B cell (primary cell): Measurements from ENCODE around the gene TANC1.

Experiments
- CTCF ChIP-seq: fragments of 200-600 bp; IDR thresholded peaks from one replicate; pipeline ENCODE4 v1.8.0; 2022; ENCODE audit warnings: antibody characterized with exemption, mild to moderate bottlenecking
- EZH2 ChIP-seq: IDR thresholded peaks from 2 replicates; pipeline ENCODE4 v1.6.1; 2012; ENCODE audit warnings: borderline replicate concordance, low read depth, mild to moderate bottlenecking, moderate library complexity, low read length; ENCODE audit not compliant: insufficient read depth, poor library complexity, severe bottlenecking

GRCh38 chr2:159071190-159071915 lies 102.9 kb downstream of the TANC1 start:
- no peak for TF ChIP-seq CTCF
- TF ChIP-seq EZH2, result no peak
